Rectal smooth muscle tissue (tissue), 1 donor: Measurements from ENCODE around the gene MIOX.
"Not testable (repeated sequence)": the region's sequence is repeated elsewhere in the genome, so short reads cannot be mapped to it uniquely, and the experiment has no call there.

Source experiments
- H3K27ac ChIP-seq: one replicate; pipeline ENCODE4 v1.7.0; 2013; ENCODE audit warnings: low read depth, low read length, inconsistent platforms
- H3K27me3 ChIP-seq: one replicate; pipeline ENCODE4 v1.7.0; 2013; ENCODE audit warnings: low read length; ENCODE audit not compliant: control insufficient read depth, insufficient read depth
- H3K36me3 ChIP-seq: one replicate; pipeline ENCODE4 v1.7.0; 2013; ENCODE audit warnings: low read length; ENCODE audit not compliant: control insufficient read depth, insufficient read depth
- H3K4me1 ChIP-seq: one replicate; pipeline ENCODE4 v1.7.0; 2013; ENCODE audit warnings: low read length; ENCODE audit not compliant: control insufficient read depth, insufficient read depth
- H3K4me3 ChIP-seq: one replicate; pipeline ENCODE4 v1.7.0; 2013; ENCODE audit warnings: low read length
- H3K9ac ChIP-seq: one replicate; pipeline ENCODE4 v1.7.0; 2013; ENCODE audit warnings: low read length

The MIOX gene

GRCh38 chr22:50533856-50534711 is 47.4 kb downstream of the MIOX start:
- not testable (repeated sequence) for H3K9ac ChIP-seq, H3K27ac ChIP-seq, H3K27me3 ChIP-seq, H3K4me1 ChIP-seq, H3K4me3 ChIP-seq, H3K36me3 ChIP-seq

GRCh38 chr22:50535113-50535512 is 48.5 kb downstream of the MIOX start:
- Histone ChIP-seq H3K36me3 (no peaks in the 10 kb centered on the region), H3K27ac (no peak overlapping the region), H3K9ac (no peak overlapping the region), H3K27me3 (peaks cover 9% of the 10 kb centered on the region), H3K4me3 (no peak overlapping the region), H3K4me1 (peaks cover 2% of the 10 kb centered on the region)

- peaks cover 2% of the 10 kb centered on the region for H3K27me3 ChIP-seq
- no peaks in the 10 kb centered on the region for H3K36me3 ChIP-seq
- no peak overlapping the region for H3K4me3 ChIP-seq
- H3K27ac ChIP-seq = no peak overlapping the region
- no peak overlapping the region for H3K9ac ChIP-seq
- no peaks in the 10 kb centered on the region for H3K4me1 ChIP-seq
These were observed 49.6 kb downstream of the MIOX start for GRCh38 chr22:50536226-50536625.

GRCh38 chr22:50537765-50538164 is 51.1 kb downstream of the MIOX start:
- Histone ChIP-seq H3K4me3 (no peak overlapping the region), H3K4me1 (no peaks in the 10 kb centered on the region), H3K27me3 (no peaks in the 10 kb centered on the region), H3K36me3 (no peaks in the 10 kb centered on the region), H3K9ac (no peak overlapping the region), H3K27ac (peak overlapping the region; percentile 32)
